ENCODE data around the gene FCRL1.

FCRL1 gene, protein sequence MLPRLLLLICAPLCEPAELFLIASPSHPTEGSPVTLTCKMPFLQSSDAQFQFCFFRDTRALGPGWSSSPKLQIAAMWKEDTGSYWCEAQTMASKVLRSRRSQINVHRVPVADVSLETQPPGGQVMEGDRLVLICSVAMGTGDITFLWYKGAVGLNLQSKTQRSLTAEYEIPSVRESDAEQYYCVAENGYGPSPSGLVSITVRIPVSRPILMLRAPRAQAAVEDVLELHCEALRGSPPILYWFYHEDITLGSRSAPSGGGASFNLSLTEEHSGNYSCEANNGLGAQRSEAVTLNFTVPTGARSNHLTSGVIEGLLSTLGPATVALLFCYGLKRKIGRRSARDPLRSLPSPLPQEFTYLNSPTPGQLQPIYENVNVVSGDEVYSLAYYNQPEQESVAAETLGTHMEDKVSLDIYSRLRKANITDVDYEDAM

DNA sequence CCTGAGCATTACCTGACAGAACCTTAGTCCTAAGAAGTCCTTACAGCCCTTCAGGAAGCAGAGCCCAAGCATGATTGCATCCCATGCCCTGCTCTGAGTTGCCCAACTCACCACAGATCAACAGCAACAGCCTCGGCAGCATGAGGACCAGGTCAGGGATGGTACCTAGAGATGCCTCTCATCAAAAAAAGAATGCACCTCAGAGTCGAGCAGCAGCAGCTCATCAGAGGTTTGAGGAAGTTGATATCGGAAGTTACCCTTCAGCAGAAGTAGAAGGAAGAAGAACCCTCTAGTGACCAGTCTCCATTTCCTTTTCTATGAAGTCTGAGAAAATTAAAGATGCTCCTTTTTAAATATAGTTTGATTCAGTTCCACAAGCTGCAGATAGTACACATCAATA is at the start of gene FCRL1:
FCRL1 (minus strand) TSS at position 225 of the 400 bp plus-strand sequence; CDS start at position 142, 83 bp downstream.
- no peak for DNase-seq (ENCODE audit: low read depth in 3 of 3)

DNA sequence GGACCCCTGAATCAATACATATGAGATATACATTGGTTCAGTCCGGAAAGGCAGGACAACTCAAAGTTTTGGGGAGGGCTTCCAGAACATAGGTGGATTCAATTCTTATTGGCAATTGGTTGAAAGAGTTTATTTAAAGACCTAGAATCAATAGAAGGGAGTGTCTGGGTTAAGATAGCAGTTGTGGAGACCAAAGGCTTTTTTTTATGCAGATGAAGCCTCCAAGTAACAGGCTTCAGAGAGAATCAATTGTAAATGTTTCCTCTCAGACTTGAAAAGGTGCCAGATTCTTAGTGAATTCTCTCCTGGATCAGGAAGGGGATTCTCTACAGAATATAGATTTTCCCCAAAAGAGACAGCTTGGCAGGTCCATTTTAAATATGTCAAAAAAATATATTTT is 48.7 kb upstream of the FCRL1 start:
- no peak for DNase-seq (ENCODE audit: low read depth in 3 of 3)

- no peak for DNase-seq (ENCODE audit: low read depth in 3 of 3)
Observed at GRCh38 chr1:157862114-157863070, 42.5 kb upstream of the FCRL1 start.

GRCh38 chr1:157856538-157856937 is 36.6 kb upstream of the FCRL1 start:
- no peak for DNase-seq (ENCODE audit: low read depth in 3 of 3)

GRCh38 chr1:157852476-157852875 is 32.6 kb upstream of the FCRL1 start:
- no peak for DNase-seq (ENCODE audit: low read depth in 3 of 3)

DNA sequence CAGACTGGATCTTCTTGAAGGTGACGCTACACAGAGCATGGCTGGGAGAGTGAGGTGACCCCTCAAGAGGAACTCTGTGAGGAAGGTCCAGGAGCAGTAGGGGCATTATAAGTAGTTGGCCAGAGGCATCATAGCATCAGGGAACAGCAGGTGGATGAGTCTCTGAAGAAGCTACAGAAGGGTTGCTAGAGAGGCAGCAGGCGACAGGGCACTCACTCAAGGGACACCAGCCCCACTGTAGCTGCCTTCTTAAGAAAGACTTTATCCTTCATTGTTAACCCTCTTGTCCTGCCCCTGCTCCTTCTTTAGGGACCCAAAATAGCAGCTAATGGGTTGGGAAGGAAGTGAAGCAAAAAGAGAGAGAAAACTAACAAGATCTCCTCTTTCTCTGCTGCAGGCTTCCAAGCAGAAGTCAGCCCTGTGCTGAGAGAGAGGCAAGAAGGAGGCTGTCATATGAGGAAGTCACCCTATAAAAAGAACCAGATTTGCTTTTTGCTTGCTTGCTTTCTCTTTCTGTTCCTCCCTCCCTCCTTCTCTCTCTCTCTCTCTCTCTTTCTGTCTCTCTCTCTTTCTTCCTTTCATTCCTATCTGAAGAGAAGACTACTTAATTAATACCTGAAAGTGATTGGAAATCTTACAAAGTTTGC is 29.4 kb upstream of the FCRL1 start:
- no peak for DNase-seq (ENCODE audit: low read depth in 3 of 3)

DNA sequence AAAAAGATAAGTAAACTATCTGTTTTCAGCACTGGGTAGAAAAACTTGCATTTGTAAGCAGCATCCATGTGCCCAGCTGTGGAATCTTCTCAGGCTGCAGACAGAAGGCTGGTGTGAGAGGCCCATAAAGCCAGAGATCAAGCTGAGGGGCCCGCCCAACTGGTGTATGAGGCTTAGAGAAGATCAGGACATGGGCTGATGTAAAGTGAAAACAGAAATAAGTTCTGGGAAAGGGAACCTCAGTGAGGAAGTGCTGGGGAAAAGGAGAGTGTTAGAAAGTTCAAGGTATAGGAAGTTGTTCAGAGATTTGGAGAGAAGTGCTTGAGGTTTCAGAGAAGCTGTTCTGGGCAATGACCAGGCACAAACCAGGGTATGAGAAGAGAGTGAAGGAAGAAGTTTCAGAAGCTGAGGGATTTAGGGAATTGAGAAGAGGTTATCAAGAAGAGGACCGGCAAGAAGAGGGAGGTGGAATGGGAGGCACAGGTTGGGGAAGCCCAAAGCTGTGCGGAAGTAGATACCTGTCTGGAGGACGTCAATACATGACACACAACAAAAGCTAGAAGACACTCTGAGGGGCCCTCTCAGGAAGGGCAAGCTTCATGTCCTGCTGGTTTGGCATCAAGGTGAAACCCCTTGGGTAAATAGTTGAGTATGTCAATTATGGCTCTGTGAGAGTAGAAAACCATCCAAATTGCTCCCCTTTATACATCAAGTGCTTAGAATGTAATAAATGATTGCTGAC is 24.3 kb upstream of the FCRL1 start:
- DNase-seq (ENCODE audit: low read depth in 3 of 3): no peak

DNA sequence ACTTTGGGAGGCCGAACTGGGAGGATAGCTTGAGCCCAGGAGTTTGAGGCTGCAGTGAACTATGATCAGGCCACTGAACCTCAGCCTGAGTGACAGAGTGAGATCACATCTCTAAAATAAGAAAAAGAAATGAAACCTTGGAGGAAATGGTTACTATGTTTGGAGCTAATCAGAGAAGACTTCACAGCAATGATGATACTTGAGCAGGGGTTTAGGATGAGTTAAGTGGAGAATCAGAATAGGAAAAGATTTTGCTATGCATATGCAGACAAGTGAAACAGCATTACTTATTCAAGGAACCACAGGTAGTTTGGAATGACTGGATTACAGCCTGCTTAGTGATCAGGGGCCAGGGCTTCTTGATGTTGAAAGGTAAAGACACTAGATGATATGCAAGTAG is 23.0 kb upstream of the FCRL1 start:
- no peak for DNase-seq (ENCODE audit: low read depth in 3 of 3)

GRCh38 chr1:157841708-157842107 is 21.8 kb upstream of the FCRL1 start, which contains the start of gene CD5L:
Gene CD5L, minus strand, starts transcription at chr1:157841808. Its CDS starts 107 bp downstream, at chr1:157841701.
- no peak for DNase-seq (ENCODE audit: low read depth in 3 of 3)

DNA sequence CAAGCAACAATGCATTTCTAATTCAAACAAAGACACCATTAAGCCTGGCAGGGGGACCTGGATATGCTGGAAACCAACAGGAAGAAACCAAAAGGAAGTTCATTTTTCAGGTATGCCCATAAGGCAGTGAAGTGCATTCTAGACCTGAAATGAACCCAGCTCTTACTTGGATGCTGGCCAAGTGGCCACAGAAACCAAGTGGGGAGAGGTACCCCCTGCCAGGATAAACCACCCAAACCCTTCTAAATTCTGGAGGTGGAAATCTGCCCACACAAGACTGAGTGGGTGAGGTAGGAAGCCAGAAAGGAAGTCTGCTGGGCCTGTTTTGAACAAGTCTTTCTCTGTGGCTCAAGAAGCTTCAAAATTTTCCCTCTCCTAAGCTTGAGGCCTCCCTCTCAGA is 19.0 kb upstream of the FCRL1 start:
- DNase-seq (ENCODE audit: low read depth in 3 of 3): no peak

- no peak for DNase-seq (ENCODE audit: low read depth in 3 of 3)
Observed at GRCh38 chr1:157834430-157834829, 14.5 kb upstream of the FCRL1 start.

GRCh38 chr1:157833145-157833544 is 13.2 kb upstream of the FCRL1 start:
- no peak for DNase-seq (ENCODE audit: low read depth in 3 of 3)

DNA sequence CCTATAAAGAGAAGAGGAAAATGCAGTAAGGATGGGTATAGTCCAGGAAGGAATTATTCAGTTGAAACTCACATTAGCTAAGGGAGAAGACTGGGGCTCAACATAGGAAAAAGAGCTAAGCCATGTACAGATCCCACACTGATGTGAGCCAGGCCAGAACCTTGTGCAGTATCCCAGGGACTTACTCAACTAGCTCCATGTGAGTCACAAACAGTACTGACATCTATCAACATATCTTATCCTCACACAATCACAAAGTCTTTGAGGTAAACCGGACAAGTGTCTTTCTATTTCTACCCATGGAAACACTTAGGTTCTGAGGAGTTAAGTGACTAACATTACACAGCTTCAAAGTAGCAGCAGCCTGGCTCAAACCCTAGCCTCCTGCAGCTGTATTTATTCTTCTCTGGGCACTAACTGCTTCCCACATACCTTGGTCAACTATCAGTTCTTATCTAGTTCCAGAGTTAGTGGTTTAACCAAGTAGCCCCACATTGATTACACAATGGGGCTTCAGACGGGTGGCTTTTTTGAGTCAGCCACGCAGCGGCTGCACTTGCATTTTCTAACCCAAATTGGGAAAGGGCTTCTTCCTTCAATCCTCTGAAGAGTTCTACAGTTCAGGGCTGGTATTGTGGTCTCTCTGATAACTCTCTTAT is 12.2 kb upstream of the FCRL1 start:
- DNase-seq (ENCODE audit: low read depth in 3 of 3): no peak

GRCh38 chr1:157830887-157831286 is 11.0 kb upstream of the FCRL1 start:
- DNase-seq (ENCODE audit: low read depth in 3 of 3): no peak

DNA sequence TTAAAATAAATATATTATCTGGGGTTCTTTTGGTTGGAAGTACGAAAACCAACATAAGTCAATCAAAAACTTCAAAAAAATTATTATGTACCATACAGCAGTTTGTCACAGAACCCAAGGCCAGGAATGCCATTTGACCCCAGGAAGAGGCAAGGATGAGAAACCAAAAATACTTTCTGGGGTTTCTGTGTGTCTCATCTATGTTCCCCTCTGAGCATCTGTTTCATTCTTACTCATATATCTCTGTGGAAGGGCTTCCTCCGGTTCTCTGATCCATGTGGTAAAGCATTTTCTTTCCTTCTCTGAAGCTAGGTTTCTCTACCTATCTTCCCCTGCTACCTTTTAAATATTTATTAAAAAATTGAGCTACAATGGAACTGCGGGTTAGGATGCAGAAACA is 9.8 kb upstream of the FCRL1 start:
- DNase-seq (ENCODE audit: low read depth in 3 of 3): no peak

GRCh38 chr1:157829210-157829609 is 9.3 kb upstream of the FCRL1 start:
- no peak for DNase-seq (ENCODE audit: low read depth in 3 of 3)

DNA sequence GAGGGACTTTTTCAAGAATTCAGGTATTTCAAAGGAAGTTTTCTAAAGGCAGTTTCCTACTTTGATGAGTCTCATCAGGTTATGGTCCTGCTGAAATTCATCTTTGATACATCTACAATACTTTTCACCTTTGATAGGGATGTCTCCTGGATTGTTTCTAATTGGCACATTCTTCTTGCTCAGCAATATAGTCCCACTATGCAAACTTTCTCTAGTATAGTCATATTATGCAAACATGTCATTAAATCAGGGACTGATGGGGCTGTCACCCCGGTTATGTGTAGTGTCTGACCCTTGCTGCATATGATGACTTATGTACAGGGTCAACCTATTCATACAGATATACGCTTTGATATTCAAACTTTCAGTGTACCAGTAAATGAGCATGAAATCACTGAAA is 379 bp upstream of the FCRL1 start:
- DNase-seq (ENCODE audit: low read depth in 3 of 3): no peak

- DNase-seq (ENCODE audit: low read depth in 3 of 3): no peak
Observed at GRCh38 chr1:157819215-157819614, 705 bp downstream of the FCRL1 start.

DNA sequence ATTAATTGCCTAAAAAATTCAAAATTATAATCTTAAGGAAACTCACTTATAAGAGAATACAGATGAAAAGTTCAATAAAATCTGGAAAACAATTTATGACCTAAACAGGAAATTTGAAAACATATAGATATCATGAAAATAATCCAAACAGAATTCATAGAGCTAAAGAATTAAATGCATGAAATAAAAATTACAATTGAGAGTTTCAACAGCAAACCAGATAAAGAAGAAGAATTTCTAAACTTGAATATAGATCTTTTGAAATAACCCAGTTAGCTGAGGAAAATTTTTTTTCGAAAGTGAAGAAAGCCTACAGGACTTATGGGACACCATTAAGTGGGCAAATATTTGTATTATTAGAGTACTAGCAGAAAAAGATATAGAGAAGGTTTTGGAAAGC is 6.7 kb downstream of the FCRL1 start:
- DNase-seq (ENCODE audit: low read depth in 3 of 3): no peak

GRCh38 chr1:157806431-157807149 is 13.3 kb downstream of the FCRL1 start:
- DNase-seq (ENCODE audit: low read depth in 3 of 3): no peak
